IMR-90 (cell line): ENCODE measurements around the gene SDCCAG8.

Source experiments
- FOS ChIP-seq: fragments of 150-350 bp; IDR thresholded peaks from 2 replicates; pipeline ENCODE4 v1.6.1; 2016; ENCODE audit warnings: low read depth, low read length
- POLR2A ChIP-seq: IDR thresholded peaks from 2 replicates; pipeline ENCODE4 v1.6.1; 2012; ENCODE audit warnings: mild to moderate bottlenecking, low read depth, low read length

DNA sequence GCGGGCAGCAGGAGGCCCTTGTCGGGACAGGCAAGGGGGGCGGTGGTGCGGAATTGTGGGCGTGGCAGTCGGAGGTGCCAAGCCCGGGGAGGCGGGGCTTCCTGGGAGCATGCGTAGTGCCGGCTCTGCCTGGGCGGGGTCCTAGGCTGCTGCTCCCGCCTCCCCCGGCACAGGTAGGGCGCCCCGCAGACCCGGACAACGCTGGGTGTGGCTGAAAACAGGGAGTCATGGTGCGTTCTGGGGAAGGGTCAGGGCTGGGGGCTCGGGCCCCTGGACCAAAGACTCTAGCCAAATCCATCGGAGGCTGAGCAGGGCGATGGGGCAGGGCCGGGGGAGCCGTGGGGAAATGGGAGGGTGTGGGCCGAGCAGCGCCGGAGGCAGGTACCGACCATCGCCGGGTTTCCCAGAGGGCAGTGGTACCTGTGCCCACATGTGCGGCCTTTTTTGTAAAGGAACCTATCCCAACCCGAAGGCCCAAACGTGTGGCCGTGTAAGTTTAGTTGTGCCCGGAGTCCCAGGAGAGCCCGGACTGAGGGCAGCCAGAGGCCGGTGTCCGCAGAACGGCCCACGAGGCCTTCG lies 231.9 kb downstream of the SDCCAG8 start:
- TF ChIP-seq FOS (no peak), POLR2A (no peak)
